ENCODE data around the gene GJD4.
A peak's percentile ranks its signal among the peaks of the same experiment; 100 is the strongest.

GJD4 gene

DNA sequence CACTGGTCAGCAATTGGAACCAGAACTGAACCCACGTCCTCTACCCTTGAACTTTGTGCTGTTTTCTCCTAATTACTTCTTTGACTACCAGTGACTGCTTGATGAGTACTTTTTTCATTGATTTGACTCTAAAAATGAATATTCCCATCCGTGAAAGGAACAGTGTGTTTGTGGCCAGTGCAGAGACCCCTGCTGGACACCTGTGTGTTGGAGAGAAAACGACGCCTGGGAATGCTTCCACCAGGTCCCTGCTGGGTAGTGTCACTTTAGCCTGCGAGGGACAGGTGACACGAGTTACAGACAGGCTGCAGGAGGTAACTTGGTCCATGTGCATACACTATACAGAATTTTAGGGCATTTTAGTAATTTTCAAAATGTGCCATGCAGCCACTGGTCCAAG is 6.8 kb upstream of the GJD4 start:
- Histone ChIP-seq H3K36me3 (no peaks in the 10 kb centered on the region), H3K27ac (no peak overlapping the region), H3K4me3 (ENCODE audit: low read depth, low read length) (no peak overlapping the region), H3K27me3 (ENCODE audit: insufficient read depth, low read depth, severe bottlenecking) (no peaks in the 10 kb centered on the region), H3K9me3 (ENCODE audit: severe bottlenecking) (no peaks in the 10 kb centered on the region)
- TF ChIP-seq, protein P1, sequence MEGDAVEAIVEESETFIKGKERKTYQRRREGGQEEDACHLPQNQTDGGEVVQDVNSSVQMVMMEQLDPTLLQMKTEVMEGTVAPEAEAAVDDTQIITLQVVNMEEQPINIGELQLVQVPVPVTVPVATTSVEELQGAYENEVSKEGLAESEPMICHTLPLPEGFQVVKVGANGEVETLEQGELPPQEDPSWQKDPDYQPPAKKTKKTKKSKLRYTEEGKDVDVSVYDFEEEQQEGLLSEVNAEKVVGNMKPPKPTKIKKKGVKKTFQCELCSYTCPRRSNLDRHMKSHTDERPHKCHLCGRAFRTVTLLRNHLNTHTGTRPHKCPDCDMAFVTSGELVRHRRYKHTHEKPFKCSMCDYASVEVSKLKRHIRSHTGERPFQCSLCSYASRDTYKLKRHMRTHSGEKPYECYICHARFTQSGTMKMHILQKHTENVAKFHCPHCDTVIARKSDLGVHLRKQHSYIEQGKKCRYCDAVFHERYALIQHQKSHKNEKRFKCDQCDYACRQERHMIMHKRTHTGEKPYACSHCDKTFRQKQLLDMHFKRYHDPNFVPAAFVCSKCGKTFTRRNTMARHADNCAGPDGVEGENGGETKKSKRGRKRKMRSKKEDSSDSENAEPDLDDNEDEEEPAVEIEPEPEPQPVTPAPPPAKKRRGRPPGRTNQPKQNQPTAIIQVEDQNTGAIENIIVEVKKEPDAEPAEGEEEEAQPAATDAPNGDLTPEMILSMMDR (IDR thresholded peaks at IDR 0.05; ENCODE audit: low read depth, low read length) = peak; percentile 45
- no peak for DNase-seq

DNA sequence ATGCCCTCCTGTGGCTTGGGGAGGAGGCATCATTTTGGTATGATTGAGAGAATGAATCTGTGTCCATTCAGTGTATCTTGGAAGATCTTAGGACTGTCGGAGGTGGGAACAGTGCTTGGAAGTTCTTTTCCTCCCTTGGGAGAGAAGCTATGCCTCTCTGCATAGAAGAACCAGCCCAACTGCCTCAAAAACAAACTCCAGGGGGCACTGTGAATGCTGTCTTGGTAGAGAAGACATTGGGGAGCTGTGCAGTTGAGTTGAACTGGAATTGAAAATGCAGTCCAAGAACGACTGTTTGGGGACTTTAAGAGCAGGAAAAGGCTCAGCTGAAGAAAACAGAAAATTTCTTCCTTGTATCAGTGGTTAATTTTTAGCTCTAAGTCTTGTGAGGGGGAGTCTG is 4.9 kb upstream of the GJD4 start:
- no peaks in the 10 kb centered on the region for H3K9me3 ChIP-seq (ENCODE audit: severe bottlenecking)
- H3K27ac ChIP-seq = no peak overlapping the region
- DNase-seq = no peak
- H3K4me3 ChIP-seq (ENCODE audit: low read depth, low read length) = no peak overlapping the region
- H3K27me3 ChIP-seq (ENCODE audit: insufficient read depth, low read depth, severe bottlenecking) = no peaks in the 10 kb centered on the region
- H3K36me3 ChIP-seq = no peaks in the 10 kb centered on the region
- TF ChIP-seq, protein P1 (IDR thresholded peaks at IDR 0.05; ENCODE audit: low read depth, low read length) = peak; percentile 22; the same call in 1 of the 2 replicates

DNA sequence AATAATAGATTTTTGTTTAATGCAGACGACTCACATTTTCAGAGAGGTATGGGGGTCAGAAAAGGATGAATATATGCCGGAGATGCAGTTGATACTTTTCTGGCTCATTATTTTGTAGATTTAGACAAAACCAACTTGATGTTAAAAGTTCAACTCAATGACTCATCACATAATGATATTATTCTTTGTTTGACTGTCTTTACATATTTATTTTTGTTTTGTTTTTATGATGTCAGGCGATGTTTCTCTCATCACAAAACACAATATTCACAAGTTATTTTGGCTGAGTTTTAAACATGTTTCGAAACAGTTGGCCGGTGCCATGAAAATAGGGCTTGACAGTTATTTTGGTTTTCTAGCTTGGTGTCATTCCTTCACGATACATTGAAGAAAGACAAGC is 1.3 kb downstream of the GJD4 start:
- TF ChIP-seq, protein P1 (IDR thresholded peaks at IDR 0.05; ENCODE audit: low read depth, low read length) = no peak

DNA sequence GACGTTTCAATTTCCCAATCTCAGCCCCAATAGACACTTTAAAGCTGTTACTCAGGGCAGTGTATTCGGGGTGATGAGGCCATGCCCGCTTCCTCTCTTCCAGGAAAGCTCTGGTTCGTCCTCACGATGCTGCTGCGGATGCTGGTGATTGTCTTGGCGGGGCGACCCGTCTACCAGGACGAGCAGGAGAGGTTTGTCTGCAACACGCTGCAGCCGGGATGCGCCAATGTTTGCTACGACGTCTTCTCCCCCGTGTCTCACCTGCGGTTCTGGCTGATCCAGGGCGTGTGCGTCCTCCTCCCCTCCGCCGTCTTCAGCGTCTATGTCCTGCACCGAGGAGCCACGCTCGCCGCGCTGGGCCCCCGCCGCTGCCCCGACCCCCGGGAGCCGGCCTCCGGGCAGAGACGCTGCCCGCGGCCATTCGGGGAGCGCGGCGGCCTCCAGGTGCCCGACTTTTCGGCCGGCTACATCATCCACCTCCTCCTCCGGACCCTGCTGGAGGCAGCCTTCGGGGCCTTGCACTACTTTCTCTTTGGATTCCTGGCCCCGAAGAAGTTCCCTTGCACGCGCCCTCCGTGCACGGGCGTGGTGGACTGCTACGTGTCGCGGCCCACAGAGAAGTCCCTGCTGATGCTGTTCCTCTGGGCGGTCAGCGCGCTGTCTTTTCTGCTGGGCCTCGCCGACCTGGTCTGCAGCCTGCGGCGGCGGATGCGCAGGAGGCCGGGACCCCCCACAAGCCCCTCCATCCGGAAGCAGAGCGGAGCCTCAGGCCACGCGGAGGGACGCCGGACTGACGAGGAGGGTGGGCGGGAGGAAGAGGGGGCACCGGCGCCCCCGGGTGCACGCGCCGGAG is 2.6 kb downstream of the GJD4 start:
- no peak for DNase-seq
- TF ChIP-seq, protein P1 (IDR thresholded peaks at IDR 0.05; ENCODE audit: low read depth, low read length) = no peak
- no peaks in the 10 kb centered on the region for H3K27me3 ChIP-seq (ENCODE audit: insufficient read depth, low read depth, severe bottlenecking)

More for the DNA sequence above, 1.3 kb downstream of the GJD4 start:
- Histone ChIP-seq H3K27me3 (ENCODE audit: insufficient read depth, low read depth, severe bottlenecking) (no peaks in the 10 kb centered on the region), H3K36me3 (no peaks in the 10 kb centered on the region), H3K4me3 (ENCODE audit: low read depth, low read length) (no peak overlapping the region), H3K27ac (no peak overlapping the region), H3K9me3 (ENCODE audit: severe bottlenecking) (no peaks in the 10 kb centered on the region)
- no peak for DNase-seq

DNA sequence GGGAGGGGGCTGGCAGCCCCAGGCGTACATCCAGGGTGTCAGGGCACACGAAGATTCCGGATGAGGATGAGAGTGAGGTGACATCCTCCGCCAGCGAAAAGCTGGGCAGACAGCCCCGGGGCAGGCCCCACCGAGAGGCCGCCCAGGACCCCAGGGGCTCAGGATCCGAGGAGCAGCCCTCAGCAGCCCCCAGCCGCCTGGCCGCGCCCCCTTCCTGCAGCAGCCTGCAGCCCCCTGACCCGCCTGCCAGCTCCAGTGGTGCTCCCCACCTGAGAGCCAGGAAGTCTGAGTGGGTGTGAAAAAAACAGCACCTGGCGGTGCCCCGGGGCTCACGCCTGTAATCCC is 3.2 kb downstream of the GJD4 start:
- Histone ChIP-seq H3K36me3 (no peaks in the 10 kb centered on the region), H3K9me3 (ENCODE audit: severe bottlenecking) (no peaks in the 10 kb centered on the region), H3K27ac (no peak overlapping the region), H3K27me3 (ENCODE audit: insufficient read depth, low read depth, severe bottlenecking) (no peaks in the 10 kb centered on the region), H3K4me3 (ENCODE audit: low read depth, low read length) (no peak overlapping the region)
- TF ChIP-seq, protein P1 (IDR thresholded peaks at IDR 0.05; ENCODE audit: low read depth, low read length) = no peak
- DNase-seq = no peak

More for the DNA sequence above, 2.6 kb downstream of the GJD4 start:
- Histone ChIP-seq H3K36me3 (no peaks in the 10 kb centered on the region), H3K9me3 (ENCODE audit: severe bottlenecking) (no peaks in the 10 kb centered on the region), H3K4me3 (ENCODE audit: low read depth, low read length) (no peak overlapping the region), H3K27ac (no peak overlapping the region)

All from WERI-Rb-1 (cell line).